Measurements from ENCODE around the gene COL2A1.

COL2A1 gene

DNA sequence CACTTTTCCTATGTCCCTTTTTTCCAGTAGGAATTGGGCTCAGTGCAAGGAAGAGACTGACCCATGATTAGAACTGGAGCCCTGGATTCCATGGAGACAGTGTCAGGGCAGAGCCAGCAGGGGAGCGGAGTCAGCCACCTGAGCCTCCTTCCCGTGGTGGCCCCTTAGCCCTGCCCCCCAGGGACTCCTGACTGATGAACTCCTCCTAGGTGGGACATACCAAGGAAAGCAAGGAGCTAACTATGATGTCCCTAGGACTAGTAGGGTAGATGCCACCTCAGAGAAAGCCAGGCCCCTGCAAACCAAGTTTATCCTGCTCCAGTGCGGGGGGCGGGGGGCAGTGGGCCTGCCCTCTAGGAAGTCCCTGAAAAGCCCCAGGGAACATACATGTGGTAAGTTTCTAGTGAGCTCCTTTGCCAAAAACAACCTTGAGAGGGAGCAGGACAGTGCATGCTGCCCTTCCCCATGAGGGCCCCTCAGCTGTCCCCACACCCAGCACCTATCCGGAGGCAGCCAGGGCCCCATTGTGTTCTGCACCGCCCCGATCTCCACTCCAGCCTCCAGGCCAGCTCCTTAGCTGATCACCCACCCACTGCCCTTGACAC is 6.2 kb upstream of the COL2A1 start:
- no peak for DNase-seq

- no peak for DNase-seq
These were observed 5.2 kb upstream of the COL2A1 start for GRCh38 chr12:48009471-48009870.

DNA sequence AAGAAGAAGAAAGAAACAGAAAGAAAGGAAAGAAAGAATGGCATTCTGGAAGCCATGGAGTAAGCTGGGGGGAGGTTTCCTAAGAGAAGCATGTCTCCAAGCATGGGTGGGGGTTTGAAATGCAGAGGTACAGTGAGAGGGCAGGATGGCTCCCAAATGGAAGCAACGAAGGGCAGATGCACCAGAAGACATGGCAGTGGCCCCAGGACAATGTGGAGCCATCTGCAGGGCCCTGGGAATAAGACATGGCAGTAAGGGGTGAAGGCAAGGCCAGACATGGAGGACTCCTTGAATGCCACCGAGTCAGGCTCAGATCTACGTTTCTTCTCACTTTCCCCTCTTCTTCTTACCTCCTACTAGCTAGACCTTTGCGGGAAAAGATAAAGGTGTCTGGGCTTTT is 4.7 kb upstream of the COL2A1 start:
- DNase-seq: no peak

DNA sequence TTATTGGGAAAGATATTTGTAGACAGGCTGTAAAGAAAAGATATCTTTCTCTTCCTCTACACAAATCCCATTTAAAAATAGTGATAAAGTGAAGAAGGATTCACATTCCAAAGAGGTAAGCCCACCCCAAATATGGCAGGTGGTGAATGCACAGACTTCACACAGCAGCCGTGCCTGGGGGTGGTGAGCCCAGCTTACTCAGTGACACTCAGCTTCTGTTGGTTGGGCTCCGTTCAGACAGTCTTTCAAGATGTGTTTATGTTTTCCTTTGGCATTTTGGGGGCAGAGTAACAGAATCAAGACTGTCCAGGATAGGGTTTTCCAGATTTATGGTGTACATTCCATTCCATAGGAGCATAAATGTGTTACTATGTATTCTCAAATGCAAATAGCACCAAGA is 4.1 kb upstream of the COL2A1 start:
- DNase-seq: no peak

DNA sequence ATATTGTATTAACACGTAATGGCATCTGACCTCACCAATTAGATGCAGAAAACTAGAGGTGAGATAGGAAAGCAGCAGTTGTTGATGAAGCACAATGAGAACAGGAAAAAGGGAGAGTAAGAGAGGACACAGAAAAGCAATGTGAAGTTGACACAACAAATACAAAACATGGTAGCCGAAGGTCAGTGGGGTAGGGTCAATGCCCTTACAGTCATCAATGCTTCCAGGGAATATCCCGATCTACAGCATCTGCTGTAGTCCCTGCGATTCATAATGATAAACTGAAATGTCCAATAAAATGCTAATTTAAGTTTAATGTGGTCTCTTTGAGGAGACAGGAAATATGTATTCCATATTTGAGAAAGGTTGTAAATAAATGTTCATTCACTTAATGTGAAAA is 2.9 kb upstream of the COL2A1 start:
- DNase-seq: no peak

DNA sequence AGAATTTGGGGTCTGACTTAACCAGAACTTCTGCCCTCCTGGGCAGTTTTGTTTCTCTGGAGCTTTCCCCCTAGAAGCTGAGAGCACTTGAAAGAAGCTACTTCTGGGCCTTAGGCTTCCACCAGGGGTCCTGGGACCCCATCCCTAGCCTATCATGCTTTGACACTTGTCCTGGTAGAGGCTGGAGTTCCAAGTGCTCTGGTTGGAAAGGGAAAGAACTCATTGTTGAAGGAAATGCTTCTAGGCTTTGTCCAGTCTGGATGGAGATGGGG is 1.4 kb upstream of the COL2A1 start:
- no peak for DNase-seq

GRCh38 chr12:48005001-48005749 is 899 bp upstream of the COL2A1 start:
- peak; percentile 52 for DNase-seq

DNA sequence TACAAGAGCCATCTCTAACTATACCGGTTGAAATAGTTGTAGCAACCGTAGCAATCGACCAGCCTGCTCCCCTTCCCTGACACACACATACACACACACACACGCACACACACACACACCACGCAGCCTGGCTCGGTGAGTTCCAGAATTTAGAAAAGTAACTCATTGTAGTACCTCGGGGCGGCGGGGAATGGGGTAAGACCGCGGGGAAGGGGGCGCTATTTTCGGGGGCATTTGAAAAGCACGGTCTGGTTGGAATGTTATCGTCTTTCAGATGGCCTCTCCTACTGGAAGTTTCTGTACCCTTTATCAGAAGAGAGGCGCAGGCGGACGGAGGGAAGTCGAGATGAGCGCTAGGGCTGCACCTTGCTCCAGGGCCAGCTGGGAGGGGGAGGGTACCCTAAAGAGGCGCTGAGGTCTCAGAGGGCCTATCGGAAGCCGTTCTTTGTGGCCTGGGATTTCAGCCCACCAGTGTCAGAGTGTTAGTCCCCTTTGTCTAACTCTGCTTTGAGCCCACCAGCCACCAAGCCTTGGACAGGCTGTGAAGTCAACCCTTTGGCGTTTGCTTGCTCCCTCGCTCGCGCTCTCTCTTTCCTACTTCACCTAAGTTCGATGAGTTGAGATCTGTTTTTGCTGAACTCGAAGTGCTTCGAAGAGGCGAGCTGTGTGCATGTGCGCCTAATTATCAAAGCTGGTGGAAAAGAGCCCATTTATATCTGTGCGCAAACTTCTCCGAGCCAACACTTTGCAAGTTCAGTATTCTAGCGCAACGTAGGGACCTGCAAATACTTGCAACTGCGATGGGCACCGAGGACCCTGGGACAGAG is 837 bp downstream of the COL2A1 start:
- no peak for DNase-seq

DNA sequence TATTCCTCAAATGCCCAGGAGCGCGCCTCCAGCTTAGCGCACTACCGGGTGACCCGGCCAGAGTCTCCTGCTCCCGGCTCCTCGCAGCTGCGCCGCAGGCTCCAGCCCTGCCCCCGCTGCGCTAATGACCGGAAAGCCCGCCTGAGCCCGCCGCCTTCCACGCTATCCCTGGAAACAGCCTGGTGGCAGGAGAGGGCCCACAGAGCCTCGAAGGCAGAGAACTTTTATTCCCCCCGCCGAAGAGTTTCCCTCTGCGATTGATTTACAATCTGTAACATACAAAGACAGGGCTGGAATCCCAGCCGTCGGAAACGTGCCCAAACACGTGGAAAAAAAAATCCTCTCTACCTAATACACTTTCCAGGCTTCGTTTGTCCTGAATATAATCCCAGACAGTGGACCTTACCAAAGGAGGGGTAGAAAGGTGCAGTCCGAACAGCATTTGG is 1.5 kb downstream of the COL2A1 start:
- peak; percentile 84 for DNase-seq

GRCh38 chr12:48002414-48002730 is 1.9 kb downstream of the COL2A1 start:
- no peak for DNase-seq

- peak; percentile 79 for DNase-seq
These were observed 2.5 kb downstream of the COL2A1 start for GRCh38 chr12:48001505-48002413.

DNA sequence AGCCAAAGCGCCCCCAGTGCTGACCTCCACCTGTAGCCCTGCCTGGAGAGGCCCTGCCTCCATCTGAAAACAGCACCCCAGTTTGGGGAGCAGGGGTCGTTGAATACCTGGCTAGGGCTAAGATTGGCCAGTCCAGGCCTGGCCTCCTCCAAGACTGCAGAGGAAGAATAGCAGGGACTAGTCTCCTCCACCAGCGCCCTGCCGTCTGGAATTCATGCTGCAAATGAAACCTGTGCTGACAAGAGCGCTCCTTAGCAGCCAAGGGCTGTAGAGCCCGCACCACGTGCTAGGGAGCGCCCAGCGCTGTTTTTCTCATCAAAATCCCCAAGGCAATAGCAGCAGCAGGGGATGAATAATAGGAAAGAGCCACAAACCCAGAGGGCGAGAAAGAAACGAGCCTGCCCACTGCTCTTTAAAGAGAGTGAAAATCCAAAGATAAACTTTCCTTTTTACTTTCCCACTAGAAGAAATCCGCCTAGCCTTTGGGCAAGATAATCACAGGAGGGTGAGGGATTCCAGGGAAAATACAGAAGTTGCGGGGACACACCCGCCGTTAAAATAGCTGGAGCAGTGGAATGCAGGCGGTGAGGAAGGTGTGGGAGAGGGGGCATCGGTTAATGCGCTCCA is 3.3 kb downstream of the COL2A1 start:
- DNase-seq: peak; percentile 63

DNA sequence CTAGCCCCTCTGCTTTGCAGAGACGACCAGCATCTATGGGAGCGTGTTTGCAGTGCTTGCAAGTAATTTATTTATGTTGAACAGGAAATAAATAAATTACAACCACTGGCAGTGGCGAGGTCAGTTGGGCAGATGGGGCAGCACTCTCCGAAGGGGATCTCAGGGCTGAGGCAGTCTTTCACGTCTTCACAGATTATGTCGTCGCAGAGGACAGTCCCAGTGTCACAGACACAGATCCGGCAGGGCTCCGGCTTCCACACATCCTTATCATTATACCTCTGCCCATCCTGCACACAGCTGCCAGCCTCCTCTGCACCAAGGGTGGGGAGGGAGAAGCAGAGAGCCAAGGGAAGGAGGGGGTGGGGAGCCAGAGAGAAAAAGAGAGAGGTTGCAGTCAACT is 4.5 kb downstream of the COL2A1 start:
- DNase-seq: no peak

- no peak for DNase-seq
These were observed 7.0 kb downstream of the COL2A1 start for GRCh38 chr12:47997321-47997720.

- peak; percentile 67 for DNase-seq
These were observed 8.3 kb downstream of the COL2A1 start for GRCh38 chr12:47995981-47996401.

DNA sequence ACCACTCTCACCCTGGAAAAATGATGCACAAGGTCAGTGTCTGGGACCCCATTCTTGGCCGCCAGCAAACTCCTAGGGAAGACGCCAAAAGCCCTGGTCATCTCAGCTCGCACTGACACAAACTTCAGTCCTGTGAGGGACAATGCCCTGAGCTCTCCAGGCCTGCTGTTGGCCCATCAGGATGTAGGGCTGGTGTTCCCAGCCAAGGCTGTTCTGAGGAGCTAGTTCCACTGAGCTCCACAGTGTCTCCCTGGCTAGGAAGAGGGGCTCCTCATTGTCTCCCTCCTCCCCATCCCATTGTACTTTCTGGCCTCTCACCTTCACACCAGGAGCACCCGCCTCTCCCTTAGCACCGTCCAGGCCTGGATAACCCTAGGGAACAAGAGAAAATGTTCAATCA is 10.8 kb downstream of the COL2A1 start:
- no peak for DNase-seq

DNA sequence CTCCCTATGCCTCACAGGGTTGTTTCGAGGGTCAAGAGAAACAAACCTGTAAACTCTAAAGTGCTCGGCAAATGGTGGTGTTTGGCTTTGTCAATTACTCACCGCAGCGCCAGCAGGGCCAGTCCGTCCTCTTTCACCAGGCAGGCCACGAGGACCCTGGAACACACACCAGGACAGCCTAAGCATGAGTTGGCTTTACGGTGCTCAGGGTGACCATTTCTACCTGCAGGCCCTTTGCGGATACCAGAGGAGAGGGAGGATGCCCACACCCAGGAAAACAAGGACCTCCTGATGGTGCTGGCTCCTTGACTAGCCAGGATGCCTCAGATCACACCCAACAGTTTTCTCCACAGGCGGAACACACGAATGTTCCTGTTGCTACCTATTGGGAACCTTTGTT is 11.5 kb downstream of the COL2A1 start:
- no peak for DNase-seq

DNA sequence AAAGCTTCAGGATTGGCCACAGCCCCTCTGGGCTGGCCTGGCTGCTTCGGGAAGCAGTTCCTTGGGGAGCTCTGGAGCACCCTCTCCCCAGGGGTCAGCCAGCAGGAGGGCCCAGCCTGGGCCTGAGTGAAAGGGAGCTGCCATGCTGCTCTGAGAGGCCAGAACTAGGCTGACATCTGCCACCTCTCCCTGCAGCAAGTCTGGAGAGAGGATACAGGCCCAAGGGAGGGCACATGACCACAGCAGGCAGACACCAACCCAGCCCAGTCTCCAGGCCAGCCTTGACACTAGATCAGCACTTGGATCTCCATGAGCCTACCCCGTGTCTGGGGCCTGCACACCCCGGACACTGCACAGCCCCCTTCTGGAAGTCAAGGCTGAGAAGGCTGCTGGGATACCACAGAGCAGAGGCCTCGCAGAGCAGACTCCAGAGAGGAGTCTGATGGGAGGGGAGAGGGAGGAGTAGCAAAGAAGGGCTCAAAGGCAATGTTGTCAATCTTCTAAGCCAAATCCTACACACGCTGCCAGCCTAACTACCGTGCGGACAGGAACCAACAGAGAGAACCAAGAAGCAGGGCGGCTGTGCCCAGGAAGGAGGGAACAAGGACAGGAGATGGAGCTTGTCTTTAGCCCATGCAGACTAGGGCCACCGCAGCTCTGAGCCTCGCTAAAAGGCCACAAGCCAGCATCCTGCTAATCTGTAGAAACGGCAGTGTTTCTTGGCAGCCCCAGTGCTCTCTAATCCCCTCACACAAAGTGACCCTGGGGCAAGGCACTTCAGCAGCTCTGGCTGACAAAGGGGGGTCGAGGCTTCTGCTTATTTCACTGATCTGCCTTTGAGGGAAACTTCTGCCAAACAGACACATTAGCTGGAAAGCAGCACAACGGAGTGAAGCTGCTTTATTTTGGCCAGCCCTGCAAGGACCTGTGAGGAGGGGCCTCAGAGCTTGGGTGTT is 12.9 kb downstream of the COL2A1 start:
- peak; percentile 68 for DNase-seq

GRCh38 chr12:47990351-47991105 is 13.7 kb downstream of the COL2A1 start:
- DNase-seq: no peak

GRCh38 chr12:47989666-47990065 is 14.6 kb downstream of the COL2A1 start:
- no peak for DNase-seq

- no peak for DNase-seq
These were observed 15.3 kb downstream of the COL2A1 start for GRCh38 chr12:47989023-47989417.
